GM23248 (cell line): ENCODE results near the gene LTK. TPM values are rescaled to one million over a fixed set of nuclear protein-coding genes. Genes with fewer than 3 reads are reported as not detected.

ENCODE experiments used
- DNase-seq: peaks from one replicate; pipeline ENCODE4 v3.0.0-alpha.2; 2015
- H2AFZ ChIP-seq: fragments of 200-600 bp; sonication (generic); 2 replicates; pipeline ENCODE4 v1.6.1; 2016; ENCODE audit warnings: antibody characterized with exemption
- H3F3A ChIP-seq: fragments of 200-600 bp; sonication (generic); 2 replicates; pipeline ENCODE4 v1.6.1; 2016; ENCODE audit warnings: mild to moderate bottlenecking, antibody characterized with exemption, mixed run types; ENCODE audit not compliant: insufficient read depth
- H3K27ac ChIP-seq: fragments of 200-600 bp; sonication (generic); 2 replicates; pipeline ENCODE4 v1.5.1; 2016; ENCODE audit warnings: mild to moderate bottlenecking
- H3K27me3 ChIP-seq: fragments of 200-600 bp; sonication (generic); replicated peaks from 2 replicates; pipeline ENCODE4 v1.6.1; 2016; ENCODE audit warnings: mild to moderate bottlenecking; ENCODE audit not compliant: insufficient read depth
- H3K36me3 ChIP-seq: fragments of 200-600 bp; sonication (generic); 2 replicates; pipeline ENCODE4 v1.6.1; 2016; ENCODE audit warnings: low read depth, mild to moderate bottlenecking
- H3K4me1 ChIP-seq: fragments of 200-600 bp; sonication (generic); 2 replicates; pipeline ENCODE4 v1.6.1; 2016; ENCODE audit warnings: mild to moderate bottlenecking; ENCODE audit not compliant: insufficient read depth
- H3K4me2 ChIP-seq: fragments of 200-600 bp; sonication (generic); one replicate; pipeline ENCODE4 v1.6.1; 2016; ENCODE audit warnings: mild to moderate bottlenecking; ENCODE audit not compliant: unreplicated experiment
- H3K4me3 ChIP-seq: fragments of 200-600 bp; sonication (generic); 2 replicates; pipeline ENCODE4 v1.5.1; 2016; ENCODE audit warnings: mild to moderate bottlenecking
- H3K79me2 ChIP-seq: fragments of 200-600 bp; sonication (generic); 2 replicates; pipeline ENCODE4 v1.6.1; 2016; ENCODE audit warnings: mild to moderate bottlenecking; ENCODE audit not compliant: insufficient read depth
- H3K9ac ChIP-seq: fragments of 200-600 bp; sonication (generic); 2 replicates; pipeline ENCODE4 v1.6.1; 2016; ENCODE audit warnings: mild to moderate bottlenecking
- H3K9me2 ChIP-seq: fragments of 200-600 bp; sonication (generic); 2 replicates; pipeline ENCODE4 v1.6.1; 2016; ENCODE audit warnings: mixed run types, mild to moderate bottlenecking, moderate library complexity; ENCODE audit not compliant: insufficient read depth
- H3K9me3 ChIP-seq: fragments of 200-600 bp; sonication (generic); one replicate; pipeline ENCODE4 v1.6.1; 2017; ENCODE audit warnings: low read depth
- H4K20me1 ChIP-seq: fragments of 200-600 bp; sonication (generic); 2 replicates; pipeline ENCODE4 v1.6.0; 2016; ENCODE audit not compliant: insufficient read depth
- EZH2 ChIP-seq: fragments of 200-600 bp; sonication (generic); IDR thresholded peaks from 2 replicates; pipeline ENCODE4 v1.6.1; 2018; ENCODE audit warnings: antibody characterized with exemption, mild to moderate bottlenecking; ENCODE audit not compliant: insufficient read depth, poor library complexity, severe bottlenecking
- EZH2phosphoT487 ChIP-seq: fragments of 200-600 bp; sonication (generic); IDR thresholded peaks from 2 replicates; pipeline ENCODE4 v1.6.1; 2018; ENCODE audit warnings: antibody characterized with exemption, moderate library complexity, mild to moderate bottlenecking, low read depth; ENCODE audit not compliant: insufficient read depth
- WGBS, 2 experiments: methylation state at CpG; one replicate each; pipeline ENCODE4 v1.1.6; 2015 to 2017; ENCODE audit warnings: low lambda C conversion rate in 2 of 2, low coverage in 1 of 2; ENCODE audit errors: missing lambda C conversion rate in 2 of 2; 5-methylcytosine and 5-hydroxymethylcytosine counted together
- in situ Hi-C: fragments of 300-500 bp; cut with MboI; formaldehyde crosslinking; loops from 2 replicates; pipeline ENCODE4 v1.15.0; 2020
- polyA plus RNA-seq: library from polyadenylated mRNA; unstranded; fragments of >200 nt; fragmentation: Nextera tagmentation; extraction: Ambion mirVana; gene quantifications from 2 replicates; pipeline ENCODE4 v1.2.1, GENCODE V29; 2016
- total RNA-seq: library from RNA; depleted of rRNA; stranded (reverse); fragments of >200 nt; shearing (Covaris generic); gene quantifications from 2 replicates; pipeline ENCODE4 v1.2.3, GENCODE V29; 2014

The LTK gene
- total and polyA plus RNA-seq, 2 experiments from 2014 or later, result not detected

- Histone ChIP-seq H3K4me3 (peak overlapping the region; percentile 61), H3K27ac (no peak overlapping the region), H3K27me3 (peaks cover 30% of the 10 kb centered on the region), H3F3A (no peaks in the 10 kb centered on the region), H3K36me3 (no peaks in the 10 kb centered on the region), H3K9me3 (no peaks in the 10 kb centered on the region), H3K4me2 (peak overlapping the region; percentile 64), H2AFZ (peak overlapping the region; percentile 35; the same call in 1 of the 2 replicates), H3K9me2 (no peaks in the 10 kb centered on the region), H3K9ac (no peak overlapping the region), H3K79me2 (no peaks in the 10 kb centered on the region), H4K20me1 (no peaks in the 10 kb centered on the region), H3K4me1 (peaks cover 8% of the 10 kb centered on the region)
- WGBS, 2 experiments, result 6 to 12% methylated on average over 29 to 33 of the region's 33 CpGs
- TF ChIP-seq EZH2, result no peak
- TF ChIP-seq EZH2phosphoT487, result no peak
- in situ Hi-C loops, result no loop called here
- DNase-seq, result no peak
Measured at GRCh38 chr15:41512512-41512939, 1.1 kb downstream of the LTK start.

- Histone ChIP-seq H3K27me3 (peaks cover 30% of the 10 kb centered on the region), H3K9ac (no peak overlapping the region), H3K9me2 (no peaks in the 10 kb centered on the region), H2AFZ (no peak overlapping the region), H3K36me3 (no peaks in the 10 kb centered on the region), H3K4me1 (peaks cover 8% of the 10 kb centered on the region), H4K20me1 (no peaks in the 10 kb centered on the region), H3K9me3 (no peaks in the 10 kb centered on the region), H3K4me2 (peak overlapping the region; percentile 46), H3K27ac (no peak overlapping the region), H3K79me2 (no peaks in the 10 kb centered on the region), H3K4me3 (no peak overlapping the region), H3F3A (no peaks in the 10 kb centered on the region)
- DNase-seq, result no peak
- 4 to 6% methylated on average over 47 to 48 of the region's 49 CpGs for WGBS, 2 experiments
- TF ChIP-seq EZH2, result no peak
- 0 out of 2 replicates have a peak, but pooled peaks have one; percentile 41 for TF ChIP-seq EZH2phosphoT487
- in situ Hi-C loops, result no loop called here
Measured at GRCh38 chr15:41511899-41512369, 1.7 kb downstream of the LTK start.

- no peaks in the 10 kb centered on the region for H3K9me3 ChIP-seq
- TF ChIP-seq EZH2 (no peak), EZH2phosphoT487 (no peak)
- H3F3A ChIP-seq, result no peaks in the 10 kb centered on the region
- H3K36me3 ChIP-seq, result no peaks in the 10 kb centered on the region
- 28% methylated on average over 34 to 49 of the region's 56 CpGs for WGBS, 2 experiments
- no peaks in the 10 kb centered on the region for H4K20me1 ChIP-seq
- peaks cover 8% of the 10 kb centered on the region for H3K4me1 ChIP-seq
- no peaks in the 10 kb centered on the region for H3K79me2 ChIP-seq
- no peak overlapping the region for H2AFZ ChIP-seq
- no peak overlapping the region for H3K27ac ChIP-seq
- no peak for DNase-seq
- peaks cover 30% of the 10 kb centered on the region for H3K27me3 ChIP-seq
- H3K9ac ChIP-seq, result no peak overlapping the region
- no peak overlapping the region for H3K4me2 ChIP-seq
- no peak overlapping the region for H3K4me3 ChIP-seq
- H3K9me2 ChIP-seq, result no peaks in the 10 kb centered on the region
- in situ Hi-C loops, result no loop called here
Measured at GRCh38 chr15:41511331-41511898, 2.2 kb downstream of the LTK start.

- Histone ChIP-seq H3K27me3 (peaks cover 30% of the 10 kb centered on the region), H3K4me1 (peaks cover 8% of the 10 kb centered on the region), H3K27ac (no peak overlapping the region), H3K9me2 (no peaks in the 10 kb centered on the region), H3K79me2 (no peaks in the 10 kb centered on the region), H3K9me3 (no peaks in the 10 kb centered on the region), H2AFZ (no peak overlapping the region), H4K20me1 (no peaks in the 10 kb centered on the region), H3F3A (no peaks in the 10 kb centered on the region), H3K4me3 (no peak overlapping the region), H3K36me3 (no peaks in the 10 kb centered on the region), H3K9ac (no peak overlapping the region), H3K4me2 (no peak overlapping the region)
- in situ Hi-C loops, result no loop called here
- DNase-seq, result no peak
- 85 to 90% methylated on average over 6 to 7 of the region's 7 CpGs for WGBS, 2 experiments
- TF ChIP-seq EZH2 (no peak), EZH2phosphoT487 (no peak)
Measured at GRCh38 chr15:41510728-41511127, 2.9 kb downstream of the LTK start.
